ENCODE data around the gene MX1. TPM values are rescaled to one million over a fixed set of nuclear protein-coding genes. Genes with fewer than 3 reads are reported as not detected.
"Not testable (repeated sequence)": the region's sequence is repeated elsewhere in the genome, so short reads cannot be mapped to it uniquely, and the experiment has no call there.

Gene MX1
- total RNA-seq, 1 experiment from 2014 or later = 6.4 TPM

DNA sequence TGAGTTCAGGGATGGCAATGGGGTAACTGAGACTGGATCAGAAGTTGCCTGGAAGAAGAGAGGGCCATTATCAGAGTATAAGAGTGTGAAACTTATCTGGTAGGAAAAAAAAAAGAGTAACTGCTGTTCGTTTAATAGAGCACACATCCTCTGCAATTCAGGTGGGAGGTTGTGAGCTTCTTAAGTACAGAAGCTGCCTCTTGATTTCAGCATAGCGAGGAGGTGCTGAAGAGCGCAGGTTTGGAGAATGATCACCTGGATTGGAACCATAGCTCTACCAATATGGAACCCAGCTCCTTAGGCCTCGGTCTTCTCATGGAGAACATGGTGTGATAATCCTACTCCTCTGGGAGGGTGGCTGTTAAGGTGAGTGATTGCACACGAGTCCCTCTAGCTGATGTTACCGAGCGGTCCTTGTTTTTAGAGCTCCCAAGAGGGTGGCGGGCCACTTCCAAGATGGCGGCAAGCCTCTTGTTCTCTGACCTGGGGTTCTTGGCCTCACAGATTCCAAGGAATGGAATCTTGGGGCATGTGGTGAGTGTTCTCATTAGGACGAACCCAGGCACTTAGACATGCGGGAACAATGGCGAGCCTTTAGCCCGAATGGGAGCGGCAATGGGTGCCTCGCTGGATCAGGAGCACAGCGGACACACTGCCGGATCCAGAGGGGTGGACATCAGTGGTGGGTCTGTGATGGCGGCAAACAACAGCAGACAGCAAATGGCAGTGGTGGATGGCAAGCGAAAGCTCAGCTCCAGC lies 3.3 kb upstream of the MX1 start:
- CTCF ChIA-PET = no interaction called here
- Histone ChIP-seq H3K4me1 (replicated peaks; ENCODE audit: insufficient read depth) (no peaks in the 10 kb centered on the region), H3K9me3 (ENCODE audit: insufficient read depth, low read depth) (no peaks in the 10 kb centered on the region), H3F3A (ENCODE audit: insufficient read depth, low read depth) (no peaks in the 10 kb centered on the region), H3K36me3 (ENCODE audit: low read depth) (no peaks in the 10 kb centered on the region), H4K20me1 (ENCODE audit: insufficient read depth) (no peaks in the 10 kb centered on the region), H3K27ac (no peak overlapping the region), H3K79me2 (ENCODE audit: low read depth) (no peaks in the 10 kb centered on the region), H3K4me3 (no peak overlapping the region), H3K9me2 (ENCODE audit: insufficient read depth) (no peaks in the 10 kb centered on the region), H2AFZ (no peak overlapping the region), H3K4me2 (no peak overlapping the region), H3K27me3 (ENCODE audit: insufficient read depth, low read depth) (no peaks in the 10 kb centered on the region)
- intact Hi-C loops (cut with micrococcal nuclease; ENCODE audit: unreplicated experiment) = loop anchor here (2.0 kb wide), 1 partner anchor 36 kb away; no protein-coding TSS in a partner anchor
- DNase-seq = no peak
- TF ChIP-seq, protein P1, sequence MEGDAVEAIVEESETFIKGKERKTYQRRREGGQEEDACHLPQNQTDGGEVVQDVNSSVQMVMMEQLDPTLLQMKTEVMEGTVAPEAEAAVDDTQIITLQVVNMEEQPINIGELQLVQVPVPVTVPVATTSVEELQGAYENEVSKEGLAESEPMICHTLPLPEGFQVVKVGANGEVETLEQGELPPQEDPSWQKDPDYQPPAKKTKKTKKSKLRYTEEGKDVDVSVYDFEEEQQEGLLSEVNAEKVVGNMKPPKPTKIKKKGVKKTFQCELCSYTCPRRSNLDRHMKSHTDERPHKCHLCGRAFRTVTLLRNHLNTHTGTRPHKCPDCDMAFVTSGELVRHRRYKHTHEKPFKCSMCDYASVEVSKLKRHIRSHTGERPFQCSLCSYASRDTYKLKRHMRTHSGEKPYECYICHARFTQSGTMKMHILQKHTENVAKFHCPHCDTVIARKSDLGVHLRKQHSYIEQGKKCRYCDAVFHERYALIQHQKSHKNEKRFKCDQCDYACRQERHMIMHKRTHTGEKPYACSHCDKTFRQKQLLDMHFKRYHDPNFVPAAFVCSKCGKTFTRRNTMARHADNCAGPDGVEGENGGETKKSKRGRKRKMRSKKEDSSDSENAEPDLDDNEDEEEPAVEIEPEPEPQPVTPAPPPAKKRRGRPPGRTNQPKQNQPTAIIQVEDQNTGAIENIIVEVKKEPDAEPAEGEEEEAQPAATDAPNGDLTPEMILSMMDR (conservative IDR thresholded peaks at IDR 0.05) = no peak
- TF ChIP-seq EZH2 (IDR thresholded peaks at IDR 0.05; ENCODE audit: low read depth) = no peak
- POLR2A ChIA-PET (ENCODE audit: unreplicated experiment) = no interaction called here
- no TSS peak for BruUV-seq (replicated peaks)

DNA sequence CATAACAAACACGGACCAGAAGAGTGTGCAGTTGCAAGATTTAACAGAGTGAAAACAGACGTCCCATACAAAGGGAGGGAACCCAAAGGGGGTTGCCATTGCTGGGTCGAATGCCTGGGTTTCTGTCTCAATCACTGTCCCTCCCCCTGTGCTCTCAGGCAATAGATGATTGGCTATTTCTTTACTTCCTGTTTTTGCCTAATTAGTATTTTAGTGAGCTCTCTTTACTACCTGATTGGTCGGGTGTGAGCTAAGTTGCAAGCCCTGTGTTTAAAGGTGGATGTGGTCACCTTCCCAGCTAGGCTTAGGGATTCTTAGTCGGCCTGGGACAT lies 2.8 kb upstream of the MX1 start:
- H3K27ac ChIP-seq; H2AFZ ChIP-seq; H3K9me2 ChIP-seq (ENCODE audit: insufficient read depth); CTCF ChIA-PET; H3K79me2 ChIP-seq (ENCODE audit: low read depth); H3K4me3 ChIP-seq; H3K36me3 ChIP-seq (ENCODE audit: low read depth); H3K27me3 ChIP-seq (ENCODE audit: insufficient read depth, low read depth); H3K4me1 ChIP-seq (replicated peaks; ENCODE audit: insufficient read depth); H3K4me2 ChIP-seq; H4K20me1 ChIP-seq (ENCODE audit: insufficient read depth); H3F3A ChIP-seq (ENCODE audit: insufficient read depth, low read depth); DNase-seq; POLR2A ChIA-PET (ENCODE audit: unreplicated experiment); H3K9me3 ChIP-seq (ENCODE audit: insufficient read depth, low read depth); BruUV-seq (replicated peaks): not testable (repeated sequence)
- intact Hi-C loops (cut with micrococcal nuclease; ENCODE audit: unreplicated experiment) = loop anchor here (2.0 kb wide), 1 partner anchor 36 kb away; no protein-coding TSS in a partner anchor

- no peak overlapping the region for H3K4me3 ChIP-seq
- POLR2A ChIA-PET (ENCODE audit: unreplicated experiment) = interaction anchor here (0.5 kb wide), 1 partner anchor 116 kb away, joined by 3 read pairs; no protein-coding TSS in a partner anchor
- peak overlapping the region; percentile 44; the same call in 1 of the 2 replicates for H3K4me2 ChIP-seq
- H4K20me1 ChIP-seq (ENCODE audit: insufficient read depth) = no peaks in the 10 kb centered on the region
- no peaks in the 10 kb centered on the region for H3K4me1 ChIP-seq (replicated peaks; ENCODE audit: insufficient read depth)
- no peaks in the 10 kb centered on the region for H3K79me2 ChIP-seq (ENCODE audit: low read depth)
- no peak overlapping the region for H3K27ac ChIP-seq
- CTCF ChIA-PET = no interaction called here
- no peaks in the 10 kb centered on the region for H3F3A ChIP-seq (ENCODE audit: insufficient read depth, low read depth)
- H3K9me2 ChIP-seq (ENCODE audit: insufficient read depth) = no peaks in the 10 kb centered on the region
- BruUV-seq (replicated peaks) = no TSS peak
- no peak overlapping the region for H2AFZ ChIP-seq
- no peak for TF ChIP-seq EZH2 (IDR thresholded peaks at IDR 0.05; ENCODE audit: low read depth)
- TF ChIP-seq, protein P1 (conservative IDR thresholded peaks at IDR 0.05) = no peak
- DNase-seq = no peak
- intact Hi-C loops (cut with micrococcal nuclease; ENCODE audit: unreplicated experiment) = no loop called here
- H3K27me3 ChIP-seq (ENCODE audit: insufficient read depth, low read depth) = no peaks in the 10 kb centered on the region
- H3K9me3 ChIP-seq (ENCODE audit: insufficient read depth, low read depth) = no peaks in the 10 kb centered on the region
- no peaks in the 10 kb centered on the region for H3K36me3 ChIP-seq (ENCODE audit: low read depth)
Measured at GRCh38 chr21:41425588-41425953, 468 bp upstream of the MX1 start.

All from PC-9 (cell line).